Measurements from ENCODE around the gene RAB36. TPM values are rescaled to one million over a fixed set of nuclear protein-coding genes. Genes with fewer than 3 reads are reported as not detected.

The RAB36 gene
- total RNA-seq, 1 experiment from 2014 or later, result 1.1 TPM

- H3K9me2 ChIP-seq (replicated peaks; ENCODE audit: low read length), result no peaks in the 10 kb centered on the region
- H3K4me1 ChIP-seq (ENCODE audit: insufficient read depth, low read length), result no peaks in the 10 kb centered on the region
- no peaks in the 10 kb centered on the region for H3K27me3 ChIP-seq (ENCODE audit: low read length)
- no peak overlapping the region for H3K27ac ChIP-seq (ENCODE audit: low read length)
- ChIA-PET CTCF (no interaction called here), POLR2A (ENCODE audit: unreplicated experiment) (no interaction called here)
- no peaks in the 10 kb centered on the region for H3K9me3 ChIP-seq (ENCODE audit: low read length)
- no peaks in the 10 kb centered on the region for H3K79me2 ChIP-seq (ENCODE audit: low read length)
- H3K4me2 ChIP-seq (ENCODE audit: low read length), result no peak overlapping the region
- BruUV-seq (replicated peaks), result no TSS peak
- ATAC-seq (no peak), DNase-seq (no peak)
- no peak overlapping the region for H3K4me3 ChIP-seq (ENCODE audit: low read length)
- H3K36me3 ChIP-seq (ENCODE audit: low read depth, low read length), result no peaks in the 10 kb centered on the region
- H3F3A ChIP-seq (ENCODE audit: low read length, unreplicated experiment), result no peaks in the 10 kb centered on the region
- intact Hi-C loops (cut with micrococcal nuclease), result no loop called here
- H4K20me1 ChIP-seq (ENCODE audit: low read length), result no peaks in the 10 kb centered on the region
- no peak for TF ChIP-seq EZH2phosphoT487 (IDR thresholded peaks at IDR 0.05; ENCODE audit: borderline replicate concordance, low read length)
- no peak overlapping the region for H2AFZ ChIP-seq (ENCODE audit: low read length)
- H3K9ac ChIP-seq (ENCODE audit: low read length), result no peak overlapping the region
Observed at GRCh38 chr22:23112472-23113012, 32.7 kb upstream of the RAB36 start.

- Histone ChIP-seq H3K9ac (ENCODE audit: low read length) (no peak overlapping the region), H3K9me2 (replicated peaks; ENCODE audit: low read length) (no peaks in the 10 kb centered on the region), H3K27me3 (ENCODE audit: low read length) (no peaks in the 10 kb centered on the region), H3K4me1 (ENCODE audit: insufficient read depth, low read length) (no peaks in the 10 kb centered on the region), H3K4me2 (ENCODE audit: low read length) (no peak overlapping the region), H3K4me3 (ENCODE audit: low read length) (no peak overlapping the region), H3K27ac (ENCODE audit: low read length) (no peak overlapping the region), H3K79me2 (ENCODE audit: low read length) (no peaks in the 10 kb centered on the region), H4K20me1 (ENCODE audit: low read length) (no peaks in the 10 kb centered on the region), H2AFZ (ENCODE audit: low read length) (no peak overlapping the region), H3F3A (ENCODE audit: low read length, unreplicated experiment) (no peaks in the 10 kb centered on the region), H3K36me3 (ENCODE audit: low read depth, low read length) (no peaks in the 10 kb centered on the region), H3K9me3 (ENCODE audit: low read length) (no peaks in the 10 kb centered on the region)
- BruUV-seq (replicated peaks), result no TSS peak
- ChIA-PET CTCF (no interaction called here), POLR2A (ENCODE audit: unreplicated experiment) (interaction anchor here (0.5 kb wide), 1 partner anchor 147 kb away, joined by 6 read pairs; no protein-coding TSS in a partner anchor)
- ATAC-seq, result no peak
- TF ChIP-seq EZH2 (IDR thresholded peaks at IDR 0.05; ENCODE audit: low read length, unreplicated experiment) (no peak), CTCF (conservative IDR thresholded peaks at IDR 0.05; ENCODE audit: low read depth, low read length) (no peak), EZH2phosphoT487 (IDR thresholded peaks at IDR 0.05; ENCODE audit: borderline replicate concordance, low read length) (no peak)
- no peak for DNase-seq
- intact Hi-C loops (cut with micrococcal nuclease), result no loop called here
Observed at GRCh38 chr22:23113067-23113846, 32.0 kb upstream of the RAB36 start.

- intact Hi-C loops (cut with micrococcal nuclease), result no loop called here
- no peaks in the 10 kb centered on the region for H3K4me1 ChIP-seq (ENCODE audit: insufficient read depth, low read length)
- no peaks in the 10 kb centered on the region for H4K20me1 ChIP-seq (ENCODE audit: low read length)
- no TSS peak for BruUV-seq (replicated peaks)
- H2AFZ ChIP-seq (ENCODE audit: low read length), result no peak overlapping the region
- no peak for TF ChIP-seq CTCF (conservative IDR thresholded peaks at IDR 0.05; ENCODE audit: low read depth, low read length)
- no peak for TF ChIP-seq EZH2phosphoT487 (IDR thresholded peaks at IDR 0.05; ENCODE audit: borderline replicate concordance, low read length)
- TF ChIP-seq EZH2 (IDR thresholded peaks at IDR 0.05; ENCODE audit: low read length, unreplicated experiment), result no peak
- H3K4me2 ChIP-seq (ENCODE audit: low read length), result no peak overlapping the region
- no peak for DNase-seq
- no peak overlapping the region for H3K27ac ChIP-seq (ENCODE audit: low read length)
- no peak overlapping the region for H3K4me3 ChIP-seq (ENCODE audit: low read length)
- H3K79me2 ChIP-seq (ENCODE audit: low read length), result no peaks in the 10 kb centered on the region
- no peaks in the 10 kb centered on the region for H3K9me3 ChIP-seq (ENCODE audit: low read length)
- H3K9ac ChIP-seq (ENCODE audit: low read length), result no peak overlapping the region
- no peak for ATAC-seq
- H3K36me3 ChIP-seq (ENCODE audit: low read depth, low read length), result no peaks in the 10 kb centered on the region
- H3K27me3 ChIP-seq (ENCODE audit: low read length), result no peaks in the 10 kb centered on the region
- ChIA-PET CTCF (interaction anchor here (0.6 kb wide), 1 partner anchor 529 kb away, joined by 4 read pairs; no protein-coding TSS in a partner anchor), POLR2A (ENCODE audit: unreplicated experiment) (interaction anchor here (0.5 kb wide), 1 partner anchor 148 kb away, joined by 6 read pairs; no protein-coding TSS in a partner anchor)
- no peaks in the 10 kb centered on the region for H3K9me2 ChIP-seq (replicated peaks; ENCODE audit: low read length)
- H3F3A ChIP-seq (ENCODE audit: low read length, unreplicated experiment), result no peaks in the 10 kb centered on the region
Observed at GRCh38 chr22:23113847-23114720, 31.2 kb upstream of the RAB36 start.

Data from PC-3 (cell line).